HG03521 (cell line): ENCODE results near the gene KDM4C.

Experiments used
- ATAC-seq: cut with Tn5 transposase; IDR thresholded peaks from one replicate; pipeline ENCODE4 v1.9.1; 2021; ENCODE audit warnings: mild to moderate bottlenecking, moderate library complexity; ENCODE audit not compliant: unreplicated experiment

KDM4C gene

GRCh38 chr9:6899274-6899673 lies 141.5 kb downstream of the KDM4C start:
- no peak for ATAC-seq

GRCh38 chr9:6900440-6900883 lies 142.7 kb downstream of the KDM4C start:
- no peak for ATAC-seq

- ATAC-seq, result no peak
Observed at GRCh38 chr9:6901180-6901579, 143.4 kb downstream of the KDM4C start.

GRCh38 chr9:6902423-6902822 lies 144.7 kb downstream of the KDM4C start:
- ATAC-seq, result no peak

GRCh38 chr9:6904371-6904770 lies 146.6 kb downstream of the KDM4C start:
- no peak for ATAC-seq

GRCh38 chr9:6905850-6906375 lies 148.1 kb downstream of the KDM4C start:
- no peak for ATAC-seq

GRCh38 chr9:6907772-6908381 lies 150.1 kb downstream of the KDM4C start:
- no peak for ATAC-seq

GRCh38 chr9:6909181-6909580 lies 151.4 kb downstream of the KDM4C start:
- ATAC-seq, result no peak

- ATAC-seq, result no peak
Observed at GRCh38 chr9:6910032-6910431, 152.3 kb downstream of the KDM4C start.

- no peak for ATAC-seq
Observed at GRCh38 chr9:6910497-6910896, 152.7 kb downstream of the KDM4C start.

GRCh38 chr9:6911901-6912638 lies 154.3 kb downstream of the KDM4C start:
- no peak for ATAC-seq

- ATAC-seq, result no peak
Observed at GRCh38 chr9:6915635-6916034, 157.9 kb downstream of the KDM4C start.

GRCh38 chr9:6917162-6917561 lies 159.4 kb downstream of the KDM4C start:
- ATAC-seq, result peak; percentile 83

GRCh38 chr9:6920041-6920440 lies 162.3 kb downstream of the KDM4C start:
- no peak for ATAC-seq

- ATAC-seq, result no peak
Observed at GRCh38 chr9:6921315-6921714, 163.5 kb downstream of the KDM4C start.

- no peak for ATAC-seq
Observed at GRCh38 chr9:6922124-6922676, 164.4 kb downstream of the KDM4C start.

GRCh38 chr9:6922680-6923079 lies 164.9 kb downstream of the KDM4C start:
- no peak for ATAC-seq

GRCh38 chr9:6923086-6923485 lies 165.3 kb downstream of the KDM4C start:
- no peak for ATAC-seq

GRCh38 chr9:6924149-6924548 lies 166.4 kb downstream of the KDM4C start:
- no peak for ATAC-seq

- ATAC-seq, result no peak
Observed at GRCh38 chr9:6924988-6925563, 167.3 kb downstream of the KDM4C start.

GRCh38 chr9:6925836-6926235 lies 168.1 kb downstream of the KDM4C start:
- no peak for ATAC-seq

- no peak for ATAC-seq
Observed at GRCh38 chr9:6926436-6926835, 168.7 kb downstream of the KDM4C start.
